ENCODE results near the gene FHDC1. TPM values are rescaled to one million over a fixed set of nuclear protein-coding genes. Genes with fewer than 3 reads are reported as not detected.
A peak's percentile ranks its signal among the peaks of the same experiment; 100 is the strongest.

FHDC1 gene
- total and polyA plus RNA-seq, 2 experiments from 2014 or later, result 0.18 TPM; not detected in 1

DNA sequence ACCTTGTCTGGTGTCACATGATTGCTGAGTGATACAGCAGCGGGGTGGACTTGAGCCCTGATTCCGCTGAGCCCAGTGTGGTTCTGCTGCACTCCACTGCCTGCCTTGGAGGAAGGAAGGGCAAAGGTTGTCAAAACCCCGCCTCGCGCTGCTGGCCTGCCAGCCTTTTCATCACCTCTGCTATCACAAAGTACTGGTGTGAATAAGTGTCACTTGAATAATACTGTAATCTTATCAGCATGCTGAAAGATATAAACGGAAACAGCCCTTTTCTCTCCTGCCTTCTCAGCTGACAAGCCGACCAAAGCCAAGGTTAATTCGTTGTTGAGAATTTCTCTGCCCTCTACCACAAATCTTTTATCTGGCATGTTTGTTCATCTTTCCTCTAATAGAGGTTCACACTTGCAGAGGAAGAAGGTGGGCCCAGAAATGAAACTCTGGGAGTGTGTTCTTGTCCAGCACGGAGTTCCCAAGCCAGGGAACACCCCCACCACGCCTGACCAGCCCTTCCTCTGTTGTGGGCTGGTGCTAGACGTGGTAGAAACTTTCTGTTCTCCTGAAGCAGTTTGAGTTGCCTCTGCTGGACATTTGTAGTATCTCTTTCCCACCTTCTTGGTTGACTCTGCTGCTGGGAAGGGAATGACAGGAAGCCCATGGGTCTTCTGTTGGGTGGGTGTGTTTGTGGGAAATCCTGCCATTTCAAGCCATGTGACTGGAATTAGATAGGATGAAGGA is 21.5 kb downstream of the FHDC1 start:
- TF ChIP-seq, protein P1, sequence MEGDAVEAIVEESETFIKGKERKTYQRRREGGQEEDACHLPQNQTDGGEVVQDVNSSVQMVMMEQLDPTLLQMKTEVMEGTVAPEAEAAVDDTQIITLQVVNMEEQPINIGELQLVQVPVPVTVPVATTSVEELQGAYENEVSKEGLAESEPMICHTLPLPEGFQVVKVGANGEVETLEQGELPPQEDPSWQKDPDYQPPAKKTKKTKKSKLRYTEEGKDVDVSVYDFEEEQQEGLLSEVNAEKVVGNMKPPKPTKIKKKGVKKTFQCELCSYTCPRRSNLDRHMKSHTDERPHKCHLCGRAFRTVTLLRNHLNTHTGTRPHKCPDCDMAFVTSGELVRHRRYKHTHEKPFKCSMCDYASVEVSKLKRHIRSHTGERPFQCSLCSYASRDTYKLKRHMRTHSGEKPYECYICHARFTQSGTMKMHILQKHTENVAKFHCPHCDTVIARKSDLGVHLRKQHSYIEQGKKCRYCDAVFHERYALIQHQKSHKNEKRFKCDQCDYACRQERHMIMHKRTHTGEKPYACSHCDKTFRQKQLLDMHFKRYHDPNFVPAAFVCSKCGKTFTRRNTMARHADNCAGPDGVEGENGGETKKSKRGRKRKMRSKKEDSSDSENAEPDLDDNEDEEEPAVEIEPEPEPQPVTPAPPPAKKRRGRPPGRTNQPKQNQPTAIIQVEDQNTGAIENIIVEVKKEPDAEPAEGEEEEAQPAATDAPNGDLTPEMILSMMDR (IDR thresholded peaks at IDR 0.05; ENCODE audit: low read depth, low read length), result peak; percentile 15
- Histone ChIP-seq H3K27me3 (peaks cover 58% of the 10 kb centered on the region), H3K4me3 (no peak overlapping the region), H3K4me1 (ENCODE audit: low read depth) (peaks cover 28% of the 10 kb centered on the region), H3K36me3 (no peaks in the 10 kb centered on the region), H3K9me3 (ENCODE audit: low read depth) (no peaks in the 10 kb centered on the region), H3K27ac (peak overlapping the region; percentile 26)
- DNase-seq (ENCODE audit: low read depth in 1 of 2, low spot score in 1 of 2), result peak; percentile 57 to 85

DNA sequence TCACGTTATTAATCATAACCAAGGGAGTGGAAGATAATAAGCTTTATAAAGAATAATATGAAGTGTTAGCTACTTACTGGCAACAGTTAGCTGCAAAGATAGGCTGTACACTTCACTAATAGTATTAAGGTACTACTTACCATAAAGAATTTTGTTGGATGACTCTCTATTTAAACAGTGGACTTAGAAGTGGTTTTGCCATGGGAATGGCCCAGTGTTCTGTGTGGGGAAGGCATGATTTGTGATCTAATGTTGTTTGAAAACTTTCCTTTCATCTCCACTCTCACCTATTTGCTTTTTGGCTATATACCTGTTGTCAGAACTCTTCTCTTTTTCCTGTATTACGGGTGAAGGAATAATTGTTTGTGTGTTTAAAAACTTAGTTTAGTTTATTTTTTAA is 23.0 kb downstream of the FHDC1 start:
- Histone ChIP-seq H3K4me1 (ENCODE audit: low read depth) (peaks cover 28% of the 10 kb centered on the region), H3K36me3 (no peaks in the 10 kb centered on the region), H3K27ac (no peak overlapping the region), H3K9me3 (ENCODE audit: low read depth) (no peaks in the 10 kb centered on the region), H3K27me3 (peaks cover 58% of the 10 kb centered on the region), H3K4me3 (no peak overlapping the region)
- no peak for DNase-seq (ENCODE audit: low read depth in 1 of 2, low spot score in 1 of 2)
- TF ChIP-seq, protein P1 (IDR thresholded peaks at IDR 0.05; ENCODE audit: low read depth, low read length), result no peak

DNA sequence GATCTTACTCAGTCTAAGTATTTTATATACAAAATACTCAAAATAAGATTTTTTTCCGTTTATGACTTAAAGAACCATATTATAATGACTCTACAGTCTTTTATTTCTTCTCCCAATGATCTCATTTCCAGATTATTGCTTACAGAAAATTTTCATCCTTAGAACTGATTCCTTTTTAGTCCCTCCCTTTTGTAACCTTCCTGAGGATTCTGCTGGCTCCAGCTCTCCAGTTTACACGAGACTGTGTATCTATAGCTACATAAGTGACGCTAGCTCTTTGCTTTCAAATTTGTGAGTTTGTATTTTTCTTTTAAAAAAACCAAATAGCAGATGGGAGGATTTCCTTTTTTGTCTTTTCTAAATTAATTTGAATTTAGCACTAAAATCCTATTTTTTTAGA is 24.0 kb downstream of the FHDC1 start:
- no peak overlapping the region for H3K4me3 ChIP-seq
- H3K36me3 ChIP-seq, result no peaks in the 10 kb centered on the region
- H3K27ac ChIP-seq, result no peak overlapping the region
- TF ChIP-seq, protein P1 (IDR thresholded peaks at IDR 0.05; ENCODE audit: low read depth, low read length), result no peak
- H3K9me3 ChIP-seq (ENCODE audit: low read depth), result no peaks in the 10 kb centered on the region
- peaks cover 28% of the 10 kb centered on the region for H3K4me1 ChIP-seq (ENCODE audit: low read depth)
- no peak for DNase-seq (ENCODE audit: low read depth in 1 of 2, low spot score in 1 of 2)
- H3K27me3 ChIP-seq, result peaks cover 54% of the 10 kb centered on the region

DNA sequence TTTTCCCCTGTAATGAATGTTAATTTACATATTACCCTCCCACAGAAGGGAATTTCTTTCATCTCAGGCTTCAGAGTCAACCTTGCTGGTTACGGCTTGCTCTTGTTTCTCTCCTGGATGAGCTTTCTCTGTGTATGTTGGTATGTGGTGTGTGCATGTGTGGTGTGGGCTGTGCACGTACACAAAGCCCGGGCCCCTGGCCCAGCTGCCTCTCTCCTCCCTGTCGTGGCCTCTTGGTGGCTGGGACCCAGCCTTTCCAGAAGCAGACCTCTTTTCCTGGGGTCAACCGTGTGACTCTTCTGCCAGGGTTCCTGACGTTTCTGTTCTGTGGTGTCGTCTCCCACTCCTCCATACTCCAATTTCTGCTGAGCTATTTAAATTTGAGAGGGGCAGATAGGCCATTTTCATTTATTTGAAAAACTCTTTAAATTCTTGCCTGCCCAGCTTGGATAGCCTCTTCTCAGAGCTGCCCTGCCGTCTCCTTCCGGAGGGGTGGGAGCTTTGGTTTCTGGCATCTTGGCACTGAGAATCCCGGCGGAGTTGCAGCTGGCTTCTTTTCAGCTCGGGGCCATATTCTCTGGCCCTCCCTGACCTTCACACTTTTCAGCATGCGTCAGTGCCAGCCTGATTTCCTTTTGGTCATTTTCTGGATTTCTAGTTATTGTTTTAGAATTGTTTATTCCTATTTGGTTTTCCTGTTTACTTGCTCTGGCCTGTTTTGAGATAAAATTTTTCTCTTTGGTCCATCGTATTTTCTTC is 25.1 kb downstream of the FHDC1 start:
- TF ChIP-seq, protein P1 (IDR thresholded peaks at IDR 0.05; ENCODE audit: low read depth, low read length), result no peak
- peaks cover 26% of the 10 kb centered on the region for H3K4me1 ChIP-seq (ENCODE audit: low read depth)
- peaks cover 45% of the 10 kb centered on the region for H3K27me3 ChIP-seq
- peak in 1 of 2 donors; percentile 33 for DNase-seq (ENCODE audit: low read depth in 1 of 2, low spot score in 1 of 2)
- H3K27ac ChIP-seq, result no peak overlapping the region
- no peak overlapping the region for H3K4me3 ChIP-seq
- H3K9me3 ChIP-seq (ENCODE audit: low read depth), result no peaks in the 10 kb centered on the region
- H3K36me3 ChIP-seq, result no peaks in the 10 kb centered on the region

DNA sequence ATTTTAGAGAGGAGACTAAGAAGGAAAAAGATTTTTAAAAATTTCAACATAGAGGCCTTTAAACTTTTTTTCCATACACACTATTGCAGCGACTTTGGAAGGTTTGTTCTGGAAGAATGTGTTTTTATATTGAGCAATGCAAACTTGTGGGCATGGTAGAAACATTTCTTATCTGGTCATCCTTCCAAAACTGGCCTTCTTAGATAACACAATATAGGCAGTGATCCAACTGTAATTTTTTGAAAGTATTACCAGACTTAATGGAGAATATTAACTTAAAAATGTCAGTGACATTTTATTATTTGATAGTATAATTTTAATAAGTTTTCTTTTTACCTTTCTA is 25.6 kb downstream of the FHDC1 start:
- DNase-seq (ENCODE audit: low read depth in 1 of 2, low spot score in 1 of 2), result peak in 1 of 2 donors; percentile 65
- H3K27ac ChIP-seq, result no peak overlapping the region
- no peak overlapping the region for H3K4me3 ChIP-seq
- TF ChIP-seq, protein P1 (IDR thresholded peaks at IDR 0.05; ENCODE audit: low read depth, low read length), result no peak
- H3K27me3 ChIP-seq, result peaks cover 43% of the 10 kb centered on the region
- H3K4me1 ChIP-seq (ENCODE audit: low read depth), result peaks cover 20% of the 10 kb centered on the region
- no peaks in the 10 kb centered on the region for H3K9me3 ChIP-seq (ENCODE audit: low read depth)
- H3K36me3 ChIP-seq, result no peaks in the 10 kb centered on the region
